GM12878 (cell line): Measurements from ENCODE around the gene BAK1. TPM values are rescaled to one million over a fixed set of nuclear protein-coding genes. Genes with fewer than 3 reads are reported as not detected.

ENCODE experiments used
- ATAC-seq: fragments of 200-7000 bp; cut with Tn5 transposase; 3 replicates; pipeline ENCODE4 v1.9.1; 2020; ENCODE audit warnings: mild to moderate bottlenecking, moderate library complexity
- BruUV-seq: library from RNA; stranded (reverse); fragments of 400-500 nt; replicated peaks from 2 replicates; lab custom pipeline; 2021; lab: Mats Ljungman, UMichigan
- CTCF ChIA-PET: fragments of 300-600 bp; sonication (Branson Sonifier 250); formaldehyde crosslinking; extraction: SDS; loops from one replicate; lab custom pipeline; 2021; ENCODE audit warnings: inconsistent platforms; lab: Yijun Ruan, JAX
- POLR2A ChIA-PET: fragments of 350-600 bp; formaldehyde crosslinking; extraction: SDS; loops from one replicate; lab custom pipeline; 2021; ENCODE audit warnings: inconsistent platforms; lab: Charles Lee
- RAD21 ChIA-PET: fragments of 300-600 bp; sonication (Branson Sonifier 250); formaldehyde crosslinking; loops from one replicate; lab custom pipeline; 2023; ENCODE audit warnings: antibody characterized with exemption; ENCODE audit not compliant: unreplicated experiment; lab: Charles Lee
- SMC1A ChIA-PET: fragments of 300-600 bp; sonication (Branson Sonifier 250); formaldehyde crosslinking; loops from one replicate; lab custom pipeline; 2023; ENCODE audit not compliant: unreplicated experiment, uncharacterized antibody; lab: Charles Lee
- DNase-seq: peaks from one replicate; pipeline ENCODE4 v3.0.0-alpha.2; 2011; ENCODE audit warnings: low read depth, low spot score
- FAIRE-seq: peaks from 3 replicates; lab custom pipeline; 2011; peaks lifted over from hg19 to GRCh38; lab: Jason Lieb, UNC
- H2AFZ ChIP-seq: 2 replicates; pipeline ENCODE4 v1.6.0; 2011; ENCODE audit warnings: low read depth, low read length, control low read depth; ENCODE audit not compliant: control insufficient read depth
- H3K27ac ChIP-seq: 2 replicates; pipeline ENCODE4 v1.5.1; 2011; ENCODE audit warnings: control low read depth; ENCODE audit not compliant: control insufficient read depth, insufficient read depth
- H3K27me3 ChIP-seq, 2 experiments: replicated peaks in 1 of 2; 2 replicates each; pipeline versions ENCODE4 v1.6.0 to v1.6.1; 2011; ENCODE audit warnings: low read length in 1 of 2; ENCODE audit not compliant: control insufficient read depth in 2 of 2, insufficient read depth in 2 of 2
- H3K36me3 ChIP-seq, 2 experiments: 2 replicates each; pipeline ENCODE4 v1.5.1; 2011; ENCODE audit warnings: low read length in 1 of 2; ENCODE audit not compliant: control insufficient read depth in 2 of 2, insufficient read depth in 2 of 2
- H3K4me1 ChIP-seq: 2 replicates; pipeline ENCODE4 v1.6.1; 2011; ENCODE audit warnings: mild to moderate bottlenecking, low read length, moderate library complexity, mixed read lengths; ENCODE audit not compliant: control insufficient read depth, insufficient read depth
- H3K4me2 ChIP-seq: 2 replicates; pipeline ENCODE4 v1.6.0; 2011; ENCODE audit warnings: control low read depth; ENCODE audit not compliant: control insufficient read depth, insufficient read depth
- H3K4me3 ChIP-seq: fragments of 200-600 bp; sonication (generic); 2 replicates; pipeline ENCODE4 v1.5.1; 2016
- H3K79me2 ChIP-seq: 2 replicates; pipeline ENCODE4 v1.6.0; 2011; ENCODE audit warnings: low read length; ENCODE audit not compliant: control insufficient read depth, insufficient read depth
- H3K9ac ChIP-seq: 2 replicates; pipeline ENCODE4 v1.8.0; 2011; ENCODE audit warnings: low read length, control low read depth, mixed read lengths; ENCODE audit not compliant: control insufficient read depth, insufficient read depth
- H3K9me3 ChIP-seq: replicated peaks from 3 replicates; pipeline ENCODE4 v1.5.1; 2011; ENCODE audit warnings: mild to moderate bottlenecking, low read length; ENCODE audit not compliant: control insufficient read depth, insufficient read depth
- H4K20me1 ChIP-seq: 2 replicates; pipeline ENCODE4 v1.6.0; 2011; ENCODE audit not compliant: control insufficient read depth, insufficient read depth
- CBFB ChIP-seq: IDR thresholded peaks from 2 replicates; pipeline ENCODE4 v1.6.1; 2016; ENCODE audit warnings: antibody characterized with exemption, low read depth
- E2F8 ChIP-seq: fragments of 450-650 bp; IDR thresholded peaks from 2 replicates; pipeline ENCODE4 v1.6.1; 2018; ENCODE audit warnings: mild to moderate bottlenecking, low read depth, moderate library complexity; ENCODE audit not compliant: partially characterized antibody
- GABPA ChIP-seq: IDR thresholded peaks from 2 replicates; pipeline ENCODE4 v1.6.1; 2014; ENCODE audit warnings: antibody characterized with exemption, low read depth, mild to moderate bottlenecking, inconsistent platforms
- GATAD2B ChIP-seq: fragments of 450-650 bp; conservative IDR thresholded peaks from 2 replicates; pipeline ENCODE4 v1.6.1; 2017; ENCODE audit warnings: low read depth, mild to moderate bottlenecking, moderate library complexity
- IKZF1 ChIP-seq: fragments of 450-650 bp; conservative IDR thresholded peaks from 2 replicates; pipeline ENCODE4 v1.6.1; 2017; ENCODE audit warnings: antibody characterized with exemption, mild to moderate bottlenecking
- NFYB ChIP-seq: IDR thresholded peaks from 2 replicates; pipeline ENCODE4 v1.6.1; 2011; ENCODE audit warnings: low read depth, mild to moderate bottlenecking, low read length, improper control_type of control experiment, moderate library complexity; ENCODE audit not compliant: insufficient read depth
- RBBP5 ChIP-seq: fragments of 200-600 bp; sonication (generic); conservative IDR thresholded peaks from 2 replicates; pipeline ENCODE4 v1.6.1; 2016
- SRF ChIP-seq, 2 experiments: IDR thresholded peaks; 2 replicates each; pipeline ENCODE4 v1.6.1; 2011; ENCODE audit warnings: low read depth in 2 of 2, low read length in 2 of 2, mild to moderate bottlenecking in 1 of 2, moderate library complexity in 1 of 2
- ZSCAN29 ChIP-seq: fragments of 450-650 bp; IDR thresholded peaks from 2 replicates; pipeline ENCODE4 v1.6.1; 2017; ENCODE audit warnings: mild to moderate bottlenecking, moderate library complexity
- WGBS: methylation state at CpG from one replicate; pipeline ENCODE4 v1.1.6; 2016; ENCODE audit warnings: low lambda C conversion rate; ENCODE audit not compliant: insufficient replicate concordance, insufficient coverage; ENCODE audit errors: missing lambda C conversion rate; 5-methylcytosine and 5-hydroxymethylcytosine counted together
- in situ Hi-C: fragments of 300-500 bp; cut with MboI; formaldehyde crosslinking; loops from 9 replicates; pipeline ENCODE4 v1.14.3; 2018; ENCODE audit warnings: mixed read lengths
- intact Hi-C: fragments of 100-400 bp; cut with micrococcal nuclease; formaldehyde crosslinking; loops from one replicate; pipeline ENCODE4 v1.14.2; 2022; ENCODE audit not compliant: unreplicated experiment
- polyA plus RNA-seq, 11 experiments: library from polyadenylated mRNA; depleted of rRNA in 4 of 11; unstranded in 6 of 11; stranded (reverse) in 5 of 11; fragments of >200 nt; fragmentation: Nextera tagmentation in 4 of 11; fragmentation: Illumina TruSeq in 1 of 11; extraction: Ambion mirVana in 4 of 11; extraction: Trizol in 1 of 11; gene quantifications; 1 replicate in 1 of 11; 2 replicates in 10 of 11; pipeline versions ENCODE4 v1.2.1 to v1.2.3, GENCODE V29; 2011 to 2016; ENCODE audit warnings: inconsistent platforms in 2 of 11, missing spikeins in 2 of 11, low read depth in 1 of 11
- total RNA-seq, 4 experiments: library from RNA; depleted of rRNA in 3 of 4; stranded (reverse); fragments of >200 nt in 3 of 4; fragmentation: Illumina TruSeq in 1 of 4; extraction: Trizol in 1 of 4; gene quantifications; 2 replicates each; pipeline versions ENCODE4 v1.2.1 to v1.2.3, GENCODE V29; 2013 to 2021

The BAK1 gene
- total and polyA plus RNA-seq, 10 of the 15 experiments (the other 5 are each of a cell fraction or from before 2014, with no cell fraction given): 6.3 to 65.8 (median 29.6) TPM

GRCh38 chr6:33588894-33589293 lies 8.8 kb upstream of the BAK1 start:
- intact Hi-C loops (loop anchor here (1.0 to 10.0 kb wide), 2 partner anchors 111 to 566 kb away; no protein-coding TSS in a partner anchor), in situ Hi-C loops (loop anchor here (5.0 kb wide), 1 partner anchor 113 kb away; no protein-coding TSS in a partner anchor)
- ChIA-PET POLR2A (no interaction called here), SMC1A (interaction anchor here (2.1 to 6.9 kb wide), 2 partner anchors 17 to 32 kb away, joined by 7 to 122 read pairs; partner anchors contain the start of gene ITPR3), CTCF (interaction anchor here (1.3 to 7.6 kb wide), 5 partner anchors 17 to 113 kb away, joined by 6 to 235 read pairs (median 18); partner anchors contain the start of gene ITPR3), RAD21 (interaction anchor here (6.6 kb wide), 1 partner anchor 19 kb away, joined by 86 read pairs; no protein-coding TSS in a partner anchor)
- Histone ChIP-seq H2AFZ (no peak overlapping the region), H4K20me1 (no peaks in the 10 kb centered on the region), H3K36me3 (no peaks in the 10 kb centered on the region), H3K27me3 (no peaks in the 10 kb centered on the region), H3K9me3 (no peaks in the 10 kb centered on the region), H3K9ac (no peak overlapping the region), H3K4me1 (peaks cover 51% of the 10 kb centered on the region), H3K4me3 (no peak overlapping the region), H3K4me2 (no peak overlapping the region), H3K27ac (no peak overlapping the region), H3K79me2 (no peaks in the 10 kb centered on the region)
- DNase-seq (no peak), ATAC-seq (no peak), FAIRE-seq (no peak)
- WGBS: 55% methylated on average over 4 of the region's 4 CpGs
- no TSS peak for BruUV-seq
- TF ChIP-seq E2F8: no peak
- TF ChIP-seq ZSCAN29: no peak
- TF ChIP-seq NFYB: no peak
- no peak for TF ChIP-seq GATAD2B
- no peak for TF ChIP-seq GABPA
- no peak for TF ChIP-seq IKZF1
- TF ChIP-seq CBFB: no peak
- no peak for TF ChIP-seq SRF (IDR thresholded peaks at IDR 0.05; ENCODE audit: low read depth in 2 of 2, low read length in 2 of 2)
- TF ChIP-seq RBBP5: no peak
